Naive thymus-derived CD4-positive, alpha-beta T cell (primary cell): ENCODE measurements around the gene FGF4. TPM values are rescaled to one million over a fixed set of nuclear protein-coding genes. Genes with fewer than 3 reads are reported as not detected.

Source experiments
- ATAC-seq: fragments of 150-1000 bp; cut with Tn5 transposase; 2 replicates; pipeline ENCODE4 v1.10.0; 2021; ENCODE audit warnings: mild to moderate bottlenecking, moderate library complexity
- CTCF ChIA-PET: fragments of 350-600 bp; sonication (Branson Sonifier 250); formaldehyde crosslinking; loops from one replicate; lab custom pipeline; 2021; ENCODE audit warnings: antibody characterized with exemption; lab: Charles Lee
- POLR2A ChIA-PET: fragments of 350-600 bp; sonication (Branson Sonifier 250); formaldehyde crosslinking; loops from one replicate; lab custom pipeline; 2021; ENCODE audit warnings: antibody characterized with exemption, inconsistent platforms; lab: Charles Lee
- DNase-seq, 9 donors: peaks; one replicate each; pipeline versions ENCODE4 v3.0.0 to v3.0.0-alpha.2; 2020 to 2022; ENCODE audit warnings: mixed read lengths in 1 of 9
- H3K27ac ChIP-seq: one replicate; pipeline ENCODE4 v1.7.0; 2013; ENCODE audit warnings: mild to moderate bottlenecking, low read depth, low read length, moderate library complexity
- H3K27me3 ChIP-seq, 2 donors: one replicate each; pipeline ENCODE4 v1.7.0; 2013; ENCODE audit warnings: low read length in 2 of 2, mild to moderate bottlenecking in 2 of 2, moderate library complexity in 2 of 2; ENCODE audit not compliant: control insufficient read depth in 2 of 2, insufficient read depth in 2 of 2
- H3K36me3 ChIP-seq, 3 experiments: 1 replicate in 2 of 3; 2 replicates in 1 of 3; pipeline ENCODE4 v1.7.0; 2013; ENCODE audit warnings: low read length in 3 of 3, mild to moderate bottlenecking in 3 of 3, moderate library complexity in 1 of 3; ENCODE audit not compliant: insufficient read depth in 3 of 3, control insufficient read depth in 2 of 3
- H3K4me1 ChIP-seq, 2 donors: one replicate each; pipeline ENCODE4 v1.7.0; 2013; ENCODE audit warnings: low read length in 2 of 2, mild to moderate bottlenecking in 2 of 2, moderate library complexity in 1 of 2; ENCODE audit not compliant: control insufficient read depth in 2 of 2, insufficient read depth in 2 of 2
- H3K4me3 ChIP-seq: 2 replicates; pipeline ENCODE4 v1.7.0; 2013; ENCODE audit warnings: mild to moderate bottlenecking, low read length
- H3K9me3 ChIP-seq, 3 experiments: 1 replicate in 2 of 3; 2 replicates in 1 of 3; pipeline ENCODE4 v1.7.0; 2013; ENCODE audit warnings: low read length in 3 of 3; ENCODE audit not compliant: control insufficient read depth in 2 of 3
- H3K27ac Mint-ChIP-seq, 9 donors: one replicate each; pipeline ENCODE4 v1.8.0; 2020 to 2022; ENCODE audit warnings: mixed read lengths in 9 of 9, mild to moderate bottlenecking in 8 of 9, moderate library complexity in 5 of 9, inconsistent platforms in 2 of 9
- H3K27me3 Mint-ChIP-seq, 5 donors: one replicate each; pipeline ENCODE4 v1.8.0; 2021 to 2022; ENCODE audit warnings: mixed read lengths in 5 of 5, mild to moderate bottlenecking in 1 of 5
- H3K36me3 Mint-ChIP-seq, 5 donors: one replicate each; pipeline ENCODE4 v1.8.0; 2020 to 2022; ENCODE audit warnings: mixed read lengths in 5 of 5, mild to moderate bottlenecking in 3 of 5, inconsistent platforms in 1 of 5
- H3K4me1 Mint-ChIP-seq, 7 donors: one replicate each; pipeline ENCODE4 v1.8.0; 2020 to 2022; ENCODE audit warnings: mixed read lengths in 7 of 7, mild to moderate bottlenecking in 3 of 7, inconsistent platforms in 1 of 7
- H3K4me3 Mint-ChIP-seq, 10 donors: one replicate each; pipeline ENCODE4 v1.8.0; 2020 to 2022; ENCODE audit warnings: mild to moderate bottlenecking in 10 of 10, mixed read lengths in 10 of 10, moderate library complexity in 6 of 10, inconsistent platforms in 2 of 10
- H3K9me3 Mint-ChIP-seq, 11 donors: one replicate each; pipeline ENCODE4 v1.8.0; 2020 to 2022; ENCODE audit warnings: mixed read lengths in 11 of 11, mild to moderate bottlenecking in 4 of 11, inconsistent platforms in 1 of 11, moderate library complexity in 1 of 11
- intact Hi-C, 2 donors: fragments of 100-400 bp; cut with micrococcal nuclease; formaldehyde crosslinking; loops; one replicate each; pipeline ENCODE4 v1.15.1; 2023
- polyA plus RNA-seq, 2 donors: library from polyadenylated mRNA; unstranded; fragments of 300-500 nt; fragmentation: Illumina TruSeq; gene quantifications; one replicate each; pipeline ENCODE4 v1.2.3, GENCODE V29; 2021
- total RNA-seq, 6 experiments: library from RNA in 5 of 6; stranded (reverse) in 5 of 6; gene quantifications; 1 replicate in 5 of 6; 2 replicates in 1 of 6; pipeline ENCODE4 v1.2.3 and lab custom pipeline; 2021 to 2026

Gene FGF4
- total and polyA plus RNA-seq, 7 experiments from 2014 or later, result not detected

GRCh38 chr11:69807106-69807815 lies 32.1 kb upstream of the FGF4 start:
- ChIA-PET CTCF (no interaction called here), POLR2A (no interaction called here)
- no peak overlapping the region for H3K27ac Mint-ChIP-seq

GRCh38 chr11:69804769-69805508 lies 29.8 kb upstream of the FGF4 start:
- Mint-ChIP-seq H3K9me3 (peaks cover 0 to 3% (median 0%) of the 10 kb centered on the region in 11 donors), H3K4me1 (no peaks in the 10 kb centered on the region), H3K27me3 (peaks cover 6 to 21% (median 11%) of the 10 kb centered on the region in 5 donors), H3K4me3 (no peak overlapping the region), H3K27ac (no peak overlapping the region), H3K36me3 (no peaks in the 10 kb centered on the region)
- Histone ChIP-seq H3K36me3 (no peaks in the 10 kb centered on the region), H3K4me1 (no peaks in the 10 kb centered on the region), H3K9me3 (no peaks in the 10 kb centered on the region), H3K27me3 (no peaks in the 10 kb centered on the region), H3K27ac (no peak overlapping the region), H3K4me3 (no peak overlapping the region)
- intact Hi-C loops, result no loop called here
- POLR2A ChIA-PET, result no interaction called here
- DNase-seq (no peak), ATAC-seq (no peak)
- CTCF ChIA-PET, result interaction anchor here (0.7 kb wide), 1 partner anchor 479 kb away, joined by 5 read pairs; no protein-coding TSS in a partner anchor

More at GRCh38 chr11:69807106-69807815, 32.1 kb upstream of the FGF4 start:
- H3K36me3 Mint-ChIP-seq, result no peaks in the 10 kb centered on the region
- Histone ChIP-seq H3K36me3 (no peaks in the 10 kb centered on the region), H3K4me3 (no peak overlapping the region), H3K27ac (no peak overlapping the region), H3K27me3 (no peaks in the 10 kb centered on the region), H3K9me3 (no peaks in the 10 kb centered on the region), H3K4me1 (no peaks in the 10 kb centered on the region)
- DNase-seq (no peak), ATAC-seq (no peak)
- peaks cover 6 to 34% (median 11%) of the 10 kb centered on the region in 5 donors for H3K27me3 Mint-ChIP-seq
- H3K4me3 Mint-ChIP-seq, result no peak overlapping the region
- H3K4me1 Mint-ChIP-seq, result no peaks in the 10 kb centered on the region
- H3K9me3 Mint-ChIP-seq, result peaks cover 0 to 5% (median 0%) of the 10 kb centered on the region in 11 donors
- intact Hi-C loops, result no loop called here

- no peak for ATAC-seq
- Mint-ChIP-seq H3K4me3 (no peak overlapping the region), H3K9me3 (peaks cover 0 to 6% (median 0%) of the 10 kb centered on the region in 11 donors), H3K36me3 (no peaks in the 10 kb centered on the region), H3K27ac (no peak overlapping the region), H3K27me3 (peaks cover 0 to 16% (median 7%) of the 10 kb centered on the region in 5 donors), H3K4me1 (no peaks in the 10 kb centered on the region)
- Histone ChIP-seq H3K27ac (no peak overlapping the region), H3K9me3 (no peaks in the 10 kb centered on the region), H3K4me1 (no peaks in the 10 kb centered on the region), H3K27me3 (no peaks in the 10 kb centered on the region), H3K4me3 (no peak overlapping the region), H3K36me3 (no peaks in the 10 kb centered on the region)
- DNase-seq, result no peak
- ChIA-PET CTCF (no interaction called here), POLR2A (no interaction called here)
- intact Hi-C loops, result no loop called here
Observed at GRCh38 chr11:69803604-69804218, 28.6 kb upstream of the FGF4 start.

- DNase-seq (no peak), ATAC-seq (no peak)
- H3K27me3 ChIP-seq, result no peaks in the 10 kb centered on the region
- Mint-ChIP-seq H3K27ac (no peak overlapping the region), H3K9me3 (peaks cover 0 to 6% (median 0%) of the 10 kb centered on the region in 11 donors), H3K36me3 (no peaks in the 10 kb centered on the region), H3K4me3 (no peak overlapping the region), H3K4me1 (no peaks in the 10 kb centered on the region), H3K27me3 (peaks cover 0 to 13% (median 4%) of the 10 kb centered on the region in 5 donors)
- H3K4me3 ChIP-seq, result no peak overlapping the region
- CTCF ChIA-PET, result no interaction called here
- H3K36me3 ChIP-seq, result no peaks in the 10 kb centered on the region
- H3K27ac ChIP-seq, result no peak overlapping the region
- POLR2A ChIA-PET, result no interaction called here
- H3K4me1 ChIP-seq, result no peaks in the 10 kb centered on the region
- intact Hi-C loops, result no loop called here
- H3K9me3 ChIP-seq, result no peaks in the 10 kb centered on the region
Observed at GRCh38 chr11:69803022-69803421, 27.9 kb upstream of the FGF4 start.

- Histone ChIP-seq H3K9me3 (no peaks in the 10 kb centered on the region), H3K4me3 (no peak overlapping the region), H3K27ac (no peak overlapping the region), H3K27me3 (no peaks in the 10 kb centered on the region), H3K36me3 (no peaks in the 10 kb centered on the region), H3K4me1 (no peaks in the 10 kb centered on the region)
- DNase-seq (no peak), ATAC-seq (no peak)
- H3K4me1 Mint-ChIP-seq, result no peaks in the 10 kb centered on the region
- intact Hi-C loops, result no loop called here
- POLR2A ChIA-PET, result no interaction called here
- no peak overlapping the region for H3K27ac Mint-ChIP-seq
- H3K27me3 Mint-ChIP-seq, result peaks cover 0 to 13% (median 4%) of the 10 kb centered on the region in 5 donors
- H3K4me3 Mint-ChIP-seq, result no peak overlapping the region
- peaks cover 0 to 6% (median 0%) of the 10 kb centered on the region in 11 donors for H3K9me3 Mint-ChIP-seq
- no peaks in the 10 kb centered on the region for H3K36me3 Mint-ChIP-seq
- CTCF ChIA-PET, result no interaction called here
Observed at GRCh38 chr11:69802590-69802989, 27.4 kb upstream of the FGF4 start.

GRCh38 chr11:69801513-69802335 lies 26.6 kb upstream of the FGF4 start:
- POLR2A ChIA-PET, result no interaction called here

More at GRCh38 chr11:69801513-69802335, 26.6 kb upstream of the FGF4 start:
- Histone ChIP-seq H3K4me1 (no peaks in the 10 kb centered on the region), H3K27ac (no peak overlapping the region), H3K9me3 (no peaks in the 10 kb centered on the region), H3K27me3 (no peaks in the 10 kb centered on the region), H3K4me3 (no peak overlapping the region), H3K36me3 (no peaks in the 10 kb centered on the region)
- intact Hi-C loops, result no loop called here
- H3K27me3 Mint-ChIP-seq, result peaks cover 0 to 13% (median 3%) of the 10 kb centered on the region in 5 donors
- H3K9me3 Mint-ChIP-seq, result peaks cover 0 to 6% (median 0%) of the 10 kb centered on the region in 11 donors
- no peak overlapping the region for H3K4me3 Mint-ChIP-seq
- no peak overlapping the region for H3K27ac Mint-ChIP-seq
- H3K36me3 Mint-ChIP-seq, result no peaks in the 10 kb centered on the region
- CTCF ChIA-PET, result interaction anchor here (0.6 kb wide), 1 partner anchor 105 kb away, joined by 3 read pairs; no protein-coding TSS in a partner anchor
- no peaks in the 10 kb centered on the region for H3K4me1 Mint-ChIP-seq
- DNase-seq (peak in 6 of 9 donors; percentile 2 to 30 (median 11)), ATAC-seq (peak; percentile 38)
